ENCODE data around the gene SLC39A11.

Gene SLC39A11

DNA sequence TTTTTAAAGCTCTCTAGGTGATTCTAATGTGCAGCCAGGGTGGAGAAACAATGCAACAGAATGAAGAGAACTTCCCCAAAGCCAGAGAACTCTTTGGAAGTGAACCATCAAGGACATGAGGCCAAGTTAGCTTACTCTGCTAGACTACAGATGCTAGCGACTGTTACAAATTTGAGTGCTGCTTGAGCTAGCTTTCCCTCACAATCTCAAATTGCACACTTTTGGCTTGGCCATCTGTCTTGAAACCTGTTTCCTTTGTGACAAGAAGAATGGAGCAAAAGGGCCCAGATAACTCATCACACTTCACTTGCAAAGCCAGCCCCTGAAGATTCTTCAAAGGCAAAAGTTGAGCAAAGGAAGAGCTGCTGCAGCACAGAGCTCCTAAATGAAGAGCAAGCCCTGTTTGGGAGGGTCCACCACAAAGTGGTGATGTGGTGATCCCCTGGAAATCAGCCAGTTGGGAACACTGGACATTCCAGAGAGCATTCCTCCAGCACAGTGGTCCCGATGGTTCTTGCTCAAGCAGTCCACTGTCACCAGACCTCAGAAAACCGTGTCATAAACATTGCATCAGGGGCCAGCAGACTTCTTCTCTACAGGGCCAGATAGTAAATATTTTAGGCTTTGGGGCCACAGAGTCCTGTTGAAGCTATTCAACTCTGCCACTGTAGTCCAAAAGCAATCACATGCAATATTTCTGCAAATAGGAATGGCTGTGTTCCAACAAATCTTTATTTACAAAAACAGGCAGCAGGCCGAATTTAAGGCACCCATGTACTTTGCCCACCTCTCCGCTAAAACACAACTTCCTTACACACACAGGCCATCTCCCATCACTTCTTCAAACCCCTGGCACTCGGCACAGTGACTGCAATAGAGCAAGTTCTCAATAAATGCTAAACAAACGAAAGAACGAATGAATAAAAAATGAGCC, 21.2 kb downstream of the SLC39A11 start:
- no peaks in the 10 kb centered on the region for H4K20me1 ChIP-seq (ENCODE audit: insufficient read depth, low read length)
- no peaks in the 10 kb centered on the region for H3K9me2 ChIP-seq (replicated peaks; ENCODE audit: insufficient read depth, low read length)
- H3K4me3 ChIP-seq (ENCODE audit: low read length): no peak overlapping the region
- H3K27ac ChIP-seq (ENCODE audit: low read length): no peak overlapping the region
- H3K9ac ChIP-seq (ENCODE audit: low read length): no peak overlapping the region
- no peaks in the 10 kb centered on the region for H3K4me1 ChIP-seq (ENCODE audit: low read length)
- no peaks in the 10 kb centered on the region for H3K9me3 ChIP-seq (replicated peaks; ENCODE audit: insufficient read depth, low read length)
- DNase-seq: no peak
- H3K4me2 ChIP-seq (ENCODE audit: low read depth, low read length): no peak overlapping the region
- TF ChIP-seq, protein P1, sequence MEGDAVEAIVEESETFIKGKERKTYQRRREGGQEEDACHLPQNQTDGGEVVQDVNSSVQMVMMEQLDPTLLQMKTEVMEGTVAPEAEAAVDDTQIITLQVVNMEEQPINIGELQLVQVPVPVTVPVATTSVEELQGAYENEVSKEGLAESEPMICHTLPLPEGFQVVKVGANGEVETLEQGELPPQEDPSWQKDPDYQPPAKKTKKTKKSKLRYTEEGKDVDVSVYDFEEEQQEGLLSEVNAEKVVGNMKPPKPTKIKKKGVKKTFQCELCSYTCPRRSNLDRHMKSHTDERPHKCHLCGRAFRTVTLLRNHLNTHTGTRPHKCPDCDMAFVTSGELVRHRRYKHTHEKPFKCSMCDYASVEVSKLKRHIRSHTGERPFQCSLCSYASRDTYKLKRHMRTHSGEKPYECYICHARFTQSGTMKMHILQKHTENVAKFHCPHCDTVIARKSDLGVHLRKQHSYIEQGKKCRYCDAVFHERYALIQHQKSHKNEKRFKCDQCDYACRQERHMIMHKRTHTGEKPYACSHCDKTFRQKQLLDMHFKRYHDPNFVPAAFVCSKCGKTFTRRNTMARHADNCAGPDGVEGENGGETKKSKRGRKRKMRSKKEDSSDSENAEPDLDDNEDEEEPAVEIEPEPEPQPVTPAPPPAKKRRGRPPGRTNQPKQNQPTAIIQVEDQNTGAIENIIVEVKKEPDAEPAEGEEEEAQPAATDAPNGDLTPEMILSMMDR (IDR thresholded peaks at IDR 0.05; ENCODE audit: low read length): no peak
- H3K79me2 ChIP-seq (ENCODE audit: low read length): no peaks in the 10 kb centered on the region
- no peaks in the 10 kb centered on the region for H3K27me3 ChIP-seq (replicated peaks; ENCODE audit: insufficient read depth, low read length)
- no peaks in the 10 kb centered on the region for H3K36me3 ChIP-seq (replicated peaks; ENCODE audit: insufficient read depth, low read length)
- no peaks in the 10 kb centered on the region for H3F3A ChIP-seq (ENCODE audit: insufficient read depth, low read length)
- H2AFZ ChIP-seq (ENCODE audit: low read length): no peak overlapping the region

DNA sequence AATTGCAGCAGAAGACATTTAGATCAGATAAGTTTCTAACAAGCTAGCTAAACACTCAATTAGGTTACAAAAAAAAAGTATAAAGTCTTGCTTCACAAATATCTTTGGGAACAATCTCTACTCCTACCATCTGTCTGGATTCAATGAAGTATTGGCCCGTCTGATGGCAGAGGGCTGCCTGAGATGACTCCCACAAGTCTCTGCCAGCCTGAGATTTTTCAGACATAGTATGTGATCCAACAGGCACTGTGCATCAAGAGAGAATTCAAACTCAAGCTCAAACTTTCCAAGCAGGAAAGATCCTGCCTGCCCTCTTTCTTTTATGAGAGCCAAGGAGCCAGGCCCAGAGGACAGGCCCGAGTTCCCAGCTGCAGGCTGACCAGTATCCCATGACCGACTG, 22.6 kb downstream of the SLC39A11 start:
- no peak overlapping the region for H3K4me2 ChIP-seq (ENCODE audit: low read depth, low read length)
- no peak overlapping the region for H3K4me3 ChIP-seq (ENCODE audit: low read length)
- H3K27ac ChIP-seq (ENCODE audit: low read length): no peak overlapping the region
- no peaks in the 10 kb centered on the region for H3K9me3 ChIP-seq (replicated peaks; ENCODE audit: insufficient read depth, low read length)
- H4K20me1 ChIP-seq (ENCODE audit: insufficient read depth, low read length): no peaks in the 10 kb centered on the region
- TF ChIP-seq, protein P1 (IDR thresholded peaks at IDR 0.05; ENCODE audit: low read length): no peak
- TF ChIP-seq EZH2 (optimal IDR thresholded peaks at IDR 0.05; ENCODE audit: low read depth, low read length): no peak
- no peak for TF ChIP-seq EZH2phosphoT487 (IDR thresholded peaks at IDR 0.05; ENCODE audit: low read length)
- no peaks in the 10 kb centered on the region for H3K9me2 ChIP-seq (replicated peaks; ENCODE audit: insufficient read depth, low read length)
- H2AFZ ChIP-seq (ENCODE audit: low read length): no peak overlapping the region
- no peak for DNase-seq
- H3K27me3 ChIP-seq (replicated peaks; ENCODE audit: insufficient read depth, low read length): no peaks in the 10 kb centered on the region
- H3K9ac ChIP-seq (ENCODE audit: low read length): no peak overlapping the region
- H3K4me1 ChIP-seq (ENCODE audit: low read length): no peaks in the 10 kb centered on the region
- no peaks in the 10 kb centered on the region for H3K36me3 ChIP-seq (replicated peaks; ENCODE audit: insufficient read depth, low read length)
- H3F3A ChIP-seq (ENCODE audit: insufficient read depth, low read length): no peaks in the 10 kb centered on the region
- no peaks in the 10 kb centered on the region for H3K79me2 ChIP-seq (ENCODE audit: low read length)

DNA sequence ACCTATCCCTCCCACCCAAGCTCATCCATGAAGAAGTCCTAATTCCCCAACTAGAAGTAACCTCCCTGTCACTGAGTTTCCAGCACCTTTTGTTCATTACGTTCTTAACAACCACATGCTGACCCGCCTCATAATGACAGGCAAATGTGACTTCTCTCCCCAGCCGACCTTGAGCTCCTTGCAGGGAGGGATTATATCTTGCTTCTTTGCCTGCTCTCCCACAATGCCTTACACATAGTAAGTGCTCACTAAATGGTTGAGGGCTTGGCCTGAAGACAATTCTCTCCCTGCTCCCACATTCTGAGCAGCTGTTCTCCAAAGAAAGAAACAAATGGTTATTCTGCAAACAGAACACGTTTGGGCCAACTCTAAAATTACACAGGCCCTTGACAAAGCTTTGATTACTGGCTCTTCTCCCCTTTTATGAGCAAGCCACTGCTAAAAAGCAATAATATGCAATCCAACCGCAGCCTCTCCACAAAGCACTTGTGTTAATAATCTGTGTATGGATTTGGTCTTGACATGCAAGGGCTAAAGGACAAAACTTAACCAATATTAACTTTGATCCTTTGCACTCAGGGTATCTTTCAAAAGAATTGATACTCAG, 23.2 kb downstream of the SLC39A11 start:
- Histone ChIP-seq H3K4me3 (ENCODE audit: low read length) (no peak overlapping the region), H3K4me2 (ENCODE audit: low read depth, low read length) (no peak overlapping the region), H3F3A (ENCODE audit: insufficient read depth, low read length) (no peaks in the 10 kb centered on the region), H3K9ac (ENCODE audit: low read length) (no peak overlapping the region), H3K27me3 (replicated peaks; ENCODE audit: insufficient read depth, low read length) (no peaks in the 10 kb centered on the region), H2AFZ (ENCODE audit: low read length) (no peak overlapping the region), H3K9me2 (replicated peaks; ENCODE audit: insufficient read depth, low read length) (no peaks in the 10 kb centered on the region), H3K79me2 (ENCODE audit: low read length) (no peaks in the 10 kb centered on the region), H3K9me3 (replicated peaks; ENCODE audit: insufficient read depth, low read length) (no peaks in the 10 kb centered on the region), H4K20me1 (ENCODE audit: insufficient read depth, low read length) (no peaks in the 10 kb centered on the region), H3K4me1 (ENCODE audit: low read length) (no peaks in the 10 kb centered on the region), H3K27ac (ENCODE audit: low read length) (no peak overlapping the region), H3K36me3 (replicated peaks; ENCODE audit: insufficient read depth, low read length) (no peaks in the 10 kb centered on the region)
- TF ChIP-seq, protein P1 (IDR thresholded peaks at IDR 0.05; ENCODE audit: low read length): no peak
- TF ChIP-seq EZH2 (optimal IDR thresholded peaks at IDR 0.05; ENCODE audit: low read depth, low read length): no peak
- no peak for TF ChIP-seq EZH2phosphoT487 (IDR thresholded peaks at IDR 0.05; ENCODE audit: low read length)
- no peak for DNase-seq

Measured in MM.1S (cell line).